ENCODE measurements around the gene NSMCE4A.
"Not testable (repeated sequence)": the region's sequence is repeated elsewhere in the genome, so short reads cannot be mapped to it uniquely, and the experiment has no call there.

Gene NSMCE4A

GRCh38 chr10:121947343-121948330 is 27.4 kb downstream of the NSMCE4A start:
- DNase-seq: peak in 27 of 42 donors; percentile 22 to 84 (median 49)

GRCh38 chr10:121942749-121943416 is 32.1 kb downstream of the NSMCE4A start:
- peak in 3 of 42 donors; percentile 8 to 33 (median 15) for DNase-seq
- intact Hi-C loops (cut with DNase I): no loop called here

More at GRCh38 chr10:121947343-121948330, 27.4 kb downstream of the NSMCE4A start:
- intact Hi-C loops (cut with DNase I): no loop called here

GRCh38 chr10:121941532-121941931 is 33.5 kb downstream of the NSMCE4A start:
- intact Hi-C loops (cut with DNase I): no loop called here

DNA sequence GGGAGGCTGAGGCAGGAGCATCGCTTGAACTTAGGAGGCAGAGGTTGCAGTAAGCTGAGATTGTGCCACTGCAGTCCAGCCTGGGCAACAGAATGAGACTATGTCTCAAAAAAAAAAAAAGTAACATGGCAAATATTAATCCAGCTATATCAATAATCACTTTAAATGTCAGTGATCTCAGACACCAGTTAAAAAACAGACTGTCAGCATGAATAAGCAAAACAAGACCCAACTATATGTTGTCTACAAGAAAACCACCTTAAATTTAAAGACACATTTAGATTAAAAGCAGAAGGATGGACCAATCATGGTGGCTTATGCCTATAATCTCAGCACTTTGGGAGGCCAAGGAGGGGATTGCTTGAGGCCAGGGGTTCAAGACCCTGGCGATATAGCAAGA is 38.7 kb downstream of the NSMCE4A start:
- intact Hi-C loops (cut with DNase I): no loop called here
- no peak for DNase-seq

More at GRCh38 chr10:121941532-121941931, 33.5 kb downstream of the NSMCE4A start:
- peak in 2 of 42 donors; percentile 0 to 1 for DNase-seq

DNA sequence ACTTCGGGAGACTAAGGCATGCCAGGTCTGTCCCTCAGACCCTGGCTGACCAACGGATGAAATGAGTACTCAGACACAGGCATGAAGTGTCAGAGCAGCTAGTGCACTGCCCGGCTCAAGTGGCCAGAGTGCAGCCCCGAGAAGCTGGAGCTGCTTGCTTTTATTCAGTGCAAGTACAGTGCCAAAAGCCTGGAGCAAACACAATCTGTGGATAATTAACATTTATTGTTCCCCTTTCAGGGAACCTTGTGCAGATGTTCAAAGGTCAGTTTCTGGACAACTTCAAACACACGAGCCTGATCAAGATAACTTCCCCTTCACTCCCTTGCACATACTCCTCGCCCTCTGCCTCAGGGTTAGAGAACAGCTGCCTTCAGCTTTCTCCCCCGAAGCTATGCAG is 39.3 kb downstream of the NSMCE4A start:
- peak in 2 of 42 donors; percentile 30 to 39 for DNase-seq
- intact Hi-C loops (cut with DNase I): no loop called here

- intact Hi-C loops (cut with DNase I): not testable (repeated sequence)
- peak in 1 of 42 donors; percentile 9 for DNase-seq
Observed at GRCh38 chr10:121930268-121931085, 44.5 kb downstream of the NSMCE4A start.

- peak in 3 of 42 donors; percentile 9 to 34 (median 32) for DNase-seq
- intact Hi-C loops (cut with DNase I): loop anchor here (2.0 kb wide), 1 partner anchor 45 kb away; the partner anchor contains the start of gene NSMCE4A
Observed at GRCh38 chr10:121929585-121930267, 45.3 kb downstream of the NSMCE4A start.

DNA sequence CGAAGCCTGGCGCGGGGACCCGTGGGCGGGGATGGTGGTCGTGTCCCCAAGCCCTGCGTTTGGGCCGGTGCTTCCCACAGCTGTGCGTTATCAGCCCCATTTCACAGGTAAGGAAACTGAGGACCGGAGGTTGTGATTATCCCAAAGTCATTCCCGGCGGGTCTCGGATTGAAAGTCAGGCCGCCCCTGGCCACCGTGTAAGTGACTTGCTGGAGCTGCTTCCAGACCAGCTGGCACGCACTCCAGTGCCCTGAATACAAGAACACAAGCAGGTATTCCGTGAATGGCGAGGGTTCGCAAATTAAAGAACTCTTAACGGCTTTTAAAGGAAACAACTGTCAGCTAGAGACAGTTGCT is 46.5 kb downstream of the NSMCE4A start:
- DNase-seq: peak in 4 of 42 donors; percentile 12 to 30 (median 24)
- intact Hi-C loops (cut with DNase I): loop anchor here (2.0 kb wide), 1 partner anchor 46 kb away; the partner anchor contains the start of gene NSMCE4A

DNA sequence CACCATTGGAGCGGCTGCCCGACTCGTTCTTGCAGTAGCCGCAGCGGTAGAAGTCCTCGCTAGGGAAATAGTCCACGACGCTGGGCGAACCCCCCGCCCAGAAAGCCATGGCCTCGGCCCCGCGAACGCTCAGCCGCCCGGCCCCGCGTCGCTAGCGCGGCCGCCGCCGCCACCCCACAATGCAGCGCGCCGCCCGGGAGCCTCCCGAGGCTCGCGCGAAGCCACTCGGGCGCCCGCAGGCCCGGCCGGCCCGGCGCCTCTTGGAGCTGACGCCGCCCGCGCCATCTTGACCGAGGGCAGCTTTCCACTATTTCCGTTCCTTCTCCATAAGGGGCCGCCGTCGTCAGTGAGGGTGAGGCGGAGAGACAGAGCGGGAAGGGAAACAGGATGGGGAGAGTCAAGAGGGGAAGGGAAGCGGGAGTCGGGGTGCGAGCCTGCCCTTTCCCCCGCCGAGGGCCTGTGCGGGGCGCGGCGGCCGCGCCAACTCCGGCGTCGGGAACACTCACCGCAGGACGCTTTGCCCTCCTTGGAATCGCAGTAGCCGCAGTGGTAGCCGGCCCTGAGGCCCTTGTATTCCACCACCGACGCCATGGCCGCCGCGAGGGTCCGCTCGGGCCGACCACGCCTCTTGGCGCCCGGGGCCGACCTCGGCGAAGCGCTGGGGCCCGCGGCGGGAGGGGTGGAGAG is 47.0 kb downstream of the NSMCE4A start, which contains the start of gene ATE1:
Gene ATE1 (minus strand): TSS at position 191 of the 687 bp plus-strand sequence. CDS start 82 bp downstream, at position 109.
- intact Hi-C loops (cut with DNase I): loop anchor here (2.0 kb wide), 1 partner anchor 47 kb away; the partner anchor contains the start of gene NSMCE4A
- DNase-seq: peak; percentile 83 to 96 (median 92)

- DNase-seq: peak in 40 of 42 donors; percentile 20 to 77 (median 56)
- intact Hi-C loops (cut with DNase I): no loop called here
Observed at GRCh38 chr10:121927318-121927840, 47.6 kb downstream of the NSMCE4A start.

GRCh38 chr10:121926671-121927317 is 48.2 kb downstream of the NSMCE4A start:
- DNase-seq: peak in 3 of 42 donors; percentile 16 to 37 (median 26)
- intact Hi-C loops (cut with DNase I): no loop called here

GRCh38 chr10:121926157-121926556 is 48.9 kb downstream of the NSMCE4A start:
- DNase-seq: peak in 1 of 42 donors; percentile 23
- intact Hi-C loops (cut with DNase I): no loop called here

GRCh38 chr10:121921238-121921931 is 53.6 kb downstream of the NSMCE4A start:
- intact Hi-C loops (cut with DNase I): no loop called here
- peak in 30 of 42 donors; percentile 12 to 75 (median 30) for DNase-seq

- intact Hi-C loops (cut with DNase I): no loop called here
- peak in 2 of 42 donors; percentile 28 to 36 for DNase-seq
Observed at GRCh38 chr10:121919666-121920065, 55.4 kb downstream of the NSMCE4A start.

DNA sequence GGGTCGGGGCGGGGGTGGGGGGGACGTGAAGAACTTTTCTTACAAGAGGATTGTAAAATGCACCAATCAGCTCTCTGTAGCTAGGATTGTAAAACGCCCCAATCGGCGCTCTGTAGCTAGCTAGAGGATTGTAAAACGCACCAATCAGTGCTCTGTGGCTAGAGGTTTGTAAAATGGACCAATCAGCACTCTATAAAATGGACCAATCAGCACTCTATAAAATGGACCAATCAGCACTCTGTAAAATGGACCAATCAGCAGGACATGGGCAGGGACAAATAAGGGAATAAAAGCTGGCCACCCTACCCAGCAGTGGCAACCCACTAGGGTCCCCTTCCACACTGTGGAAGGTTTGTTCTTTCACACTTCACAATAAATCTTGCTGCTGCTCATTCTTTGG is 56.2 kb downstream of the NSMCE4A start:
- DNase-seq; intact Hi-C loops (cut with DNase I): not testable (repeated sequence)

GRCh38 chr10:121914661-121915060 is 60.4 kb downstream of the NSMCE4A start:
- intact Hi-C loops (cut with DNase I): no loop called here
- peak in 2 of 42 donors; percentile 16 to 40 for DNase-seq
